Caco-2 (cell line): ENCODE measurements around the gene CTSL. TPM values are rescaled to one million over a fixed set of nuclear protein-coding genes. Genes with fewer than 3 reads are reported as not detected.

ENCODE experiments used
- BruUV-seq: library from RNA; stranded (reverse); fragments of 400-500 nt; replicated peaks from 2 replicates; lab custom pipeline; 2021; lab: Mats Ljungman, UMichigan
- CTCF ChIA-PET: fragments of 300-600 bp; sonication (Branson Sonifier 250); formaldehyde crosslinking; loops from one replicate; lab custom pipeline; 2022; ENCODE audit warnings: antibody characterized with exemption; lab: Charles Lee
- POLR2A ChIA-PET: fragments of 300-600 bp; sonication (Branson Sonifier 250); formaldehyde crosslinking; loops from one replicate; lab custom pipeline; 2022; ENCODE audit warnings: antibody characterized with exemption; lab: Charles Lee
- DNase-seq, 2 experiments: peaks; one replicate each; pipeline versions ENCODE4 v3.0.0 to v3.0.0-alpha.2; 2020 to 2022
- H3K27me3 ChIP-seq: replicated peaks from 2 replicates; pipeline ENCODE4 v1.6.0; 2011; ENCODE audit warnings: low read length; ENCODE audit not compliant: control insufficient read depth, insufficient read depth
- H3K36me3 ChIP-seq: 2 replicates; pipeline ENCODE4 v1.5.1; 2011; ENCODE audit warnings: low read length; ENCODE audit not compliant: control insufficient read depth, insufficient read depth
- H3K4me1 ChIP-seq: fragments of 250-450 bp; sonication (Bioruptor Pico); 2 replicates; pipeline ENCODE4 v1.5.1; 2020; ENCODE audit warnings: mild to moderate bottlenecking
- H3K4me3 ChIP-seq: 2 replicates; pipeline ENCODE4 v1.5.1; 2011; ENCODE audit warnings: low read depth, mild to moderate bottlenecking, control low read depth, low read length
- H3K9me3 ChIP-seq: fragments of 250-450 bp; sonication (Bioruptor Pico); 2 replicates; pipeline ENCODE4 v1.5.1; 2020; ENCODE audit warnings: mild to moderate bottlenecking, moderate library complexity
- H3K27ac Mint-ChIP-seq: one replicate; pipeline ENCODE4 v1.8.0; 2022; ENCODE audit warnings: mixed read lengths; ENCODE audit not compliant: unreplicated experiment
- H3K27me3 Mint-ChIP-seq: one replicate; pipeline ENCODE4 v1.8.0; 2022; ENCODE audit warnings: mixed read lengths; ENCODE audit not compliant: insufficient read depth, unreplicated experiment
- H3K36me3 Mint-ChIP-seq: one replicate; pipeline ENCODE4 v1.8.0; 2022; ENCODE audit warnings: mild to moderate bottlenecking, mixed read lengths; ENCODE audit not compliant: insufficient read depth, unreplicated experiment
- H3K4me1 Mint-ChIP-seq: one replicate; pipeline ENCODE4 v1.8.0; 2022; ENCODE audit warnings: low read depth, mixed read lengths; ENCODE audit not compliant: unreplicated experiment
- H3K4me3 Mint-ChIP-seq: one replicate; pipeline ENCODE4 v1.8.0; 2022; ENCODE audit warnings: mild to moderate bottlenecking, moderate library complexity, mixed read lengths; ENCODE audit not compliant: unreplicated experiment
- H3K9me3 Mint-ChIP-seq: one replicate; pipeline ENCODE4 v1.8.0; 2022; ENCODE audit warnings: mixed read lengths; ENCODE audit not compliant: unreplicated experiment
- intact Hi-C: fragments of 100-400 bp; cut with micrococcal nuclease; formaldehyde crosslinking; loops from one replicate; pipeline ENCODE4 v1.10.0; 2022; ENCODE audit not compliant: unreplicated experiment
- total RNA-seq: library from RNA; stranded (reverse); gene quantifications from 2 replicates; pipeline ENCODE4 v1.2.3, GENCODE V29; 2022
- TF ChIP-seq, protein P1 (sequence below), 2 experiments: fragments of 200-600 bp in 1 of 2; IDR thresholded peaks; 1 replicate in 1 of 2; 2 replicates in 1 of 2; pipeline versions ENCODE4 v1.5.1 to v1.8.0; 2011 to 2022; ENCODE audit warnings: antibody characterized with exemption in 1 of 2, control low read depth in 1 of 2, inconsistent platforms in 1 of 2, low read depth in 1 of 2, low read length in 1 of 2, mild to moderate bottlenecking in 1 of 2, moderate library complexity in 1 of 2; ENCODE audit not compliant: insufficient read depth in 1 of 2, severe bottlenecking in 1 of 2, unreplicated experiment in 1 of 2

CTSL gene
- total RNA-seq, 1 experiment from 2014 or later: 50.1 TPM

DNA sequence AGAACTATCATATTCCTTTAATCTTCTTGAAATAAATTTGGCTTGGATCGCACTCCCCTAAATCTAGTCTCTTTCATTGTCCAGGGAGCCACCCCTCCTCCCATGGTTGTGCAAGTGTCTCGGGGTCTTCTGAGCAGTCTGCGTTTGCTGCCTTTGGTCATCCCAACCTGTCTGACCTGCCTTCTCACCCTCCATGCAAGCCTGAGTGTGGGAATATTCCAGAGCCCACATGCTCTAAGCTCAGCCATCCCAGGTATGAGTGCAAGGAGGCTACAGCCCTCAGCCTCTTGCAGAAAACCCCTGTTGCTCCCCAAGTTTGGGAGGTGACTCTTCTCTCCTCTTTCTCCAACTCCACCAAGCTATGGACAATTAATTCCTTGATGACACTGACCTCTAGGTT lies 7.7 kb upstream of the CTSL start:
- BruUV-seq: no TSS peak
- Histone ChIP-seq H3K9me3 (no peaks in the 10 kb centered on the region), H3K4me1 (no peaks in the 10 kb centered on the region), H3K4me3 (no peak overlapping the region), H3K36me3 (no peaks in the 10 kb centered on the region), H3K27me3 (no peaks in the 10 kb centered on the region)
- Mint-ChIP-seq H3K9me3 (no peaks in the 10 kb centered on the region), H3K36me3 (peaks cover 6% of the 10 kb centered on the region), H3K4me3 (no peak overlapping the region), H3K27me3 (no peaks in the 10 kb centered on the region), H3K4me1 (peaks cover 2% of the 10 kb centered on the region), H3K27ac (no peak overlapping the region)
- ChIA-PET POLR2A (no interaction called here), CTCF (no interaction called here)
- DNase-seq: no peak
- TF ChIP-seq, protein P1, sequence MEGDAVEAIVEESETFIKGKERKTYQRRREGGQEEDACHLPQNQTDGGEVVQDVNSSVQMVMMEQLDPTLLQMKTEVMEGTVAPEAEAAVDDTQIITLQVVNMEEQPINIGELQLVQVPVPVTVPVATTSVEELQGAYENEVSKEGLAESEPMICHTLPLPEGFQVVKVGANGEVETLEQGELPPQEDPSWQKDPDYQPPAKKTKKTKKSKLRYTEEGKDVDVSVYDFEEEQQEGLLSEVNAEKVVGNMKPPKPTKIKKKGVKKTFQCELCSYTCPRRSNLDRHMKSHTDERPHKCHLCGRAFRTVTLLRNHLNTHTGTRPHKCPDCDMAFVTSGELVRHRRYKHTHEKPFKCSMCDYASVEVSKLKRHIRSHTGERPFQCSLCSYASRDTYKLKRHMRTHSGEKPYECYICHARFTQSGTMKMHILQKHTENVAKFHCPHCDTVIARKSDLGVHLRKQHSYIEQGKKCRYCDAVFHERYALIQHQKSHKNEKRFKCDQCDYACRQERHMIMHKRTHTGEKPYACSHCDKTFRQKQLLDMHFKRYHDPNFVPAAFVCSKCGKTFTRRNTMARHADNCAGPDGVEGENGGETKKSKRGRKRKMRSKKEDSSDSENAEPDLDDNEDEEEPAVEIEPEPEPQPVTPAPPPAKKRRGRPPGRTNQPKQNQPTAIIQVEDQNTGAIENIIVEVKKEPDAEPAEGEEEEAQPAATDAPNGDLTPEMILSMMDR (IDR thresholded peaks at IDR 0.05; ENCODE audit: insufficient read depth in 1 of 2, low read depth in 1 of 2, low read length in 1 of 2, severe bottlenecking in 1 of 2, unreplicated experiment in 1 of 2): no peak
- intact Hi-C loops: no loop called here

DNA sequence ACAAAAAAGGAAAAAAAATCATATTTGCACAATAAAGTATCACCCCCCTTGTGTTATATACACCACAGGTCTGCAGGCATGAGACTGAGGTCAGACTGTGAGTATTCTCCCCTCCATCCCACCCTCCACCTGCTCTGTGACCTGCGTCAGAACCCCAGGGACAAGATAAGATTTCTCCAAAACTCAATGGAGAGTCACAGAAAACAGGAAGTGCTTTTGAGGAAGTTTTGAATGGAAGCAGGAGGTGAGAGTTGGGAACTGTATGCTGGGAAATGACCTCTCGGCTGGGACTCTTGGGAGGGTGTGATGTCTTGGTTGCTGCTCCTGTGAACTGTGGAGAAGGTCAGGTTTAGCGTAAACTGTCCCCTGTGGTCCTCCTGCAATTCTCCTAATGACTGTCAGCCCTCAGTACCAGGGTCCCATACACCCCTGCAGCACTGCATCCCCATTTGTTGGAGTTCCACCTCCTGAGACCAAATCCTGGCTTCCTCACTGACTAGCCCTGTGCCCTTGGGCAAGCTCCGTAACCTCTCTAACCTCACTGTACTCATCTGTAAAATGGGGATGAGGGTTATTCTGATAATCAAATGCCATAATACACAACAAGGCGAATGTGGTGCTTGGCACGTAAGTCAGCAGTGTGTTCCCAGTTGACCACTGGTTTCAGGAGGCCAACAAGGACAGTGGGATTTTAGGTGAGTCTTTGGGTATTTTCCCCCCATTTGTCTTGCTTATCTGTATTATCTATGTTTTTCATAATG lies 6.9 kb upstream of the CTSL start:
- H3K9me3 ChIP-seq: no peaks in the 10 kb centered on the region
- intact Hi-C loops: no loop called here
- ChIA-PET POLR2A (no interaction called here), CTCF (no interaction called here)
- no peaks in the 10 kb centered on the region for H3K36me3 ChIP-seq
- Mint-ChIP-seq H3K9me3 (no peaks in the 10 kb centered on the region), H3K4me1 (no peaks in the 10 kb centered on the region), H3K27ac (no peak overlapping the region), H3K27me3 (no peaks in the 10 kb centered on the region), H3K36me3 (peaks cover 5% of the 10 kb centered on the region), H3K4me3 (no peak overlapping the region)
- no peaks in the 10 kb centered on the region for H3K4me1 ChIP-seq
- H3K4me3 ChIP-seq: no peak overlapping the region
- DNase-seq: no peak
- TF ChIP-seq, protein P1 (IDR thresholded peaks at IDR 0.05; ENCODE audit: insufficient read depth in 1 of 2, low read depth in 1 of 2, low read length in 1 of 2, severe bottlenecking in 1 of 2, unreplicated experiment in 1 of 2): no peak
- BruUV-seq: no TSS peak
- no peaks in the 10 kb centered on the region for H3K27me3 ChIP-seq

DNA sequence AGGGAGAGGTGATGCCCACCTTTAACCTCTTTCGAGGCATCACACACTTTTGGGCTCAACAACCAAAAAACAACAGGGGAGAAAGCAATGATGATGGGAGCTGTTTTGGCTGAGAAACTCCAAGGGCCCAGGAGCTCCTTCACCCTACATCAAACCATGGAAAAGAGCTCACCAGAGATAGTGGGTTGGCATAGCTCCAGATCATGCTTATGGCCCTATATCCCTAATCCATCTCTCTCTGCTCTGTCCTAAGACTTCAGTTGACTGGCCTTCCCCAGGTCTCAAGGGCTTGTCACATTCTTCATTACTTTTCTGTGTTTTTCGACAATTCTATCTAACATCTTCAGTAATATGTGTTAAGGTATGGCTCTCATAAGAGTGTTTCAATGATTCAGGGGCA lies 5.7 kb upstream of the CTSL start:
- intact Hi-C loops: no loop called here
- H3K36me3 ChIP-seq: no peaks in the 10 kb centered on the region
- no peaks in the 10 kb centered on the region for H3K27me3 ChIP-seq
- TF ChIP-seq, protein P1 (IDR thresholded peaks at IDR 0.05; ENCODE audit: insufficient read depth in 1 of 2, low read depth in 1 of 2, low read length in 1 of 2, severe bottlenecking in 1 of 2, unreplicated experiment in 1 of 2): no peak
- H3K4me1 ChIP-seq: no peaks in the 10 kb centered on the region
- BruUV-seq: no TSS peak
- ChIA-PET CTCF (no interaction called here), POLR2A (no interaction called here)
- no peak for DNase-seq
- H3K4me3 ChIP-seq: no peak overlapping the region
- no peaks in the 10 kb centered on the region for H3K9me3 ChIP-seq
- peaks cover 5% of the 10 kb centered on the region for H3K36me3 Mint-ChIP-seq
- H3K4me1 Mint-ChIP-seq: no peaks in the 10 kb centered on the region
- H3K4me3 Mint-ChIP-seq: no peak overlapping the region
- no peaks in the 10 kb centered on the region for H3K27me3 Mint-ChIP-seq
- H3K27ac Mint-ChIP-seq: no peak overlapping the region
- no peaks in the 10 kb centered on the region for H3K9me3 Mint-ChIP-seq
